ENCODE results near the gene LMF1. TPM values are rescaled to one million over a fixed set of nuclear protein-coding genes. Genes with fewer than 3 reads are reported as not detected.

The LMF1 gene
- total and polyA plus RNA-seq, 9 of the 15 experiments (the other 6 are each of a cell fraction or from before 2014, with no cell fraction given), result 0.11 to 1.6 (median 0.55) TPM; not detected in 1

DNA sequence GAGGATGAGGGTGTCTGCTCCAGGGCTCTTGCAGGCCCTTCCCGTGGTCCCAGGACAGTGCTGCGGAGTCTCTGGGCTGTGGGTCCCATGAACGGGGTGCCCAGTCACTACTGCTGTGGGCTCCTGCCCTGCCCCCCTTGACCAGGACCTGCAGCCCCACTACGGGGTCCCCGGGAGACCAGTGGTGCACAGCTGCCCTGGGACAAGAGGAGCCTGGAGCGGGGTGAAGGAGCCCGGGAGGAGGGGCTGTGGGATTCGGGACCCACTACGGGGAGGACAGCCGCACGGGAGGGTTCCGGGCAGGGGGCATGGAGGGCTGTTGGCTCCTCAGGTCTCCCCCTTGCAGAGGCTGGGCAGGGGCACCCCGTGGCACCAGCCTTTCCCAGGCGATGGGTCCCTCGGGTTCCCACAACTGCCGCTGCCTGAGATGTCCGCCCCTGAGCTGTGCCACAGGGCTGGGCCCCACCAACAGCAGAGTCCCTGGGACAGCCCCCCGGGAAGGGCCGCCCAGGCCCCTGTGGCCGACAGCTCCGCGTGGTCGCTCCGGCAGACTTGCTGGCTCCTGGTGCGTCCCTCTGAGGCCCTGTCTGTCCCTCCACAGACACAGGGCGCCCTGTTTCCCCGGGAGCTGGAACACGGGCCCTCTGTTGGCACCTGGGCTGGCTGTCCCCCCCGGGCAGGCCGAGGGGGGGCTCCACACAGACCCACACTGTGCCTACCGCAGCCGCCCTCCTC lies 118.2 kb downstream of the LMF1 start:
- no peaks in the 10 kb centered on the region for H3K36me3 ChIP-seq (ENCODE audit: control insufficient read depth, insufficient read depth, low read length)
- POLR2A ChIA-PET, result interaction anchor here (0.7 kb wide), 1 partner anchor 11 kb away, joined by 3 read pairs; no protein-coding TSS in a partner anchor

GRCh38 chr16:851871-852270 lies 118.9 kb downstream of the LMF1 start:
- Histone ChIP-seq H3K4me2 (ENCODE audit: insufficient read depth, low read length) (no peak overlapping the region), H2AFZ (ENCODE audit: low read depth, low read length) (no peak overlapping the region), H3K9ac (ENCODE audit: insufficient read depth in 1 of 2, low read depth in 2 of 2, low read length in 2 of 2) (no peak overlapping the region), H3K9me1 (ENCODE audit: control insufficient read depth, insufficient read depth, low read length) (no peaks in the 10 kb centered on the region), H3K9me3 (replicated peaks; ENCODE audit: control insufficient read depth, insufficient read depth, low read depth, low read length) (no peaks in the 10 kb centered on the region; the same call in 1 of the 2 replicates), H4K20me1 (replicated peaks; ENCODE audit: control insufficient read depth, insufficient read depth, low read length) (no peaks in the 10 kb centered on the region), H3K4me1 (replicated peaks in 1 of 2; ENCODE audit: control insufficient read depth in 2 of 2, insufficient read depth in 2 of 2, low read length in 2 of 2) (peaks cover 0 to 12% of the 10 kb centered on the region in 2 experiments; a peak in 1 of 5 replicates), H3K4me3 (no peak overlapping the region), H3K36me3 (ENCODE audit: control insufficient read depth, insufficient read depth, low read length) (no peaks in the 10 kb centered on the region), H3K79me2 (ENCODE audit: control insufficient read depth, insufficient read depth, low read length) (no peaks in the 10 kb centered on the region), H3K27me3 (ENCODE audit: control insufficient read depth in 2 of 2, insufficient read depth in 2 of 2, low read length in 2 of 2) (peaks cover 26 to 77% of the 10 kb centered on the region in 2 experiments), H3K27ac (ENCODE audit: extremely low read depth, low read depth, low read length) (no peak overlapping the region)
- no TSS peak for BruUV-seq (replicated peaks)
- in situ Hi-C loops (cut with MboI), result no loop called here
- FAIRE-seq (no peak), DNase-seq (ENCODE audit: extremely low read depth in 1 of 4, low spot score in 3 of 4) (no peak), ATAC-seq (no peak)
- WGBS (ENCODE audit: insufficient coverage, low coverage, missing lambda C conversion rate), result 5% methylated on average over 17 of the region's 17 CpGs
- ChIA-PET CTCF (ENCODE audit: low intra/inter-chr PET ratio) (no interaction called here), POLR2A (no interaction called here)
- intact Hi-C loops (cut with micrococcal nuclease), result no loop called here
- TF ChIP-seq C11orf30 (IDR thresholded peaks at IDR 0.05; ENCODE audit: low read depth), result no peak
- TF ChIP-seq CAMTA2 (CRISPR knock-in tag; conservative IDR thresholded peaks at IDR 0.05), result no peak
- no peak for TF ChIP-seq TEAD1 (CRISPR knock-in tag; IDR thresholded peaks at IDR 0.05)
- TF ChIP-seq ZNF77 (CRISPR knock-in tag; IDR thresholded peaks at IDR 0.05), result no peak
- TF ChIP-seq BHLHE40 (IDR thresholded peaks at IDR 0.05; ENCODE audit: low read length), result no peak
- TF ChIP-seq NFYB (IDR thresholded peaks at IDR 0.05; ENCODE audit: extremely low read depth, insufficient read length), result no peak
- no peak for TF ChIP-seq MCM3 (IDR thresholded peaks at IDR 0.05)
- TF ChIP-seq, protein P1, sequence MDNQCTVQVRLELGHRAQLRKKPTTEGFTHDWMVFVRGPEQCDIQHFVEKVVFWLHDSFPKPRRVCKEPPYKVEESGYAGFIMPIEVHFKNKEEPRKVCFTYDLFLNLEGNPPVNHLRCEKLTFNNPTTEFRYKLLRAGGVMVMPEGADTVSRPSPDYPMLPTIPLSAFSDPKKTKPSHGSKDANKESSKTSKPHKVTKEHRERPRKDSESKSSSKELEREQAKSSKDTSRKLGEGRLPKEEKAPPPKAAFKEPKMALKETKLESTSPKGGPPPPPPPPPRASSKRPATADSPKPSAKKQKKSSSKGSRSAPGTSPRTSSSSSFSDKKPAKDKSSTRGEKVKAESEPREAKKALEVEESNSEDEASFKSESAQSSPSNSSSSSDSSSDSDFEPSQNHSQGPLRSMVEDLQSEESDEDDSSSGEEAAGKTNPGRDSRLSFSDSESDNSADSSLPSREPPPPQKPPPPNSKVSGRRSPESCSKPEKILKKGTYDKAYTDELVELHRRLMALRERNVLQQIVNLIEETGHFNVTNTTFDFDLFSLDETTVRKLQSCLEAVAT (IDR thresholded peaks at IDR 0.05), result no peak
- TF ChIP-seq SMAD3 (CRISPR knock-in tag; conservative IDR thresholded peaks at IDR 0.05), result no peak
- TF ChIP-seq BRD9 (IDR thresholded peaks at IDR 0.05; ENCODE audit: low read depth, partially characterized antibody), result no peak
- no peak for TF ChIP-seq HDGF (IDR thresholded peaks at IDR 0.05)
- TF ChIP-seq SRSF9 (IDR thresholded peaks at IDR 0.05; ENCODE audit: borderline replicate concordance, low read depth, low read length), result no peak
- TF ChIP-seq ZNF146 (CRISPR knock-in tag; IDR thresholded peaks at IDR 0.05; ENCODE audit: unreplicated experiment), result no peak
- no peak for TF ChIP-seq ZEB2 (IDR thresholded peaks at IDR 0.05)
- TF ChIP-seq HDAC8 (tag; IDR thresholded peaks at IDR 0.05), result no peak

More for the DNA sequence above, 118.2 kb downstream of the LMF1 start:
- BruUV-seq (replicated peaks), result no TSS peak
- ATAC-seq (no peak), DNase-seq (ENCODE audit: extremely low read depth in 1 of 4, low spot score in 3 of 4) (no peak), FAIRE-seq (no peak)
- H3K4me1 ChIP-seq (replicated peaks in 1 of 2; ENCODE audit: control insufficient read depth in 2 of 2, insufficient read depth in 2 of 2, low read length in 2 of 2), result peaks cover 0 to 12% of the 10 kb centered on the region in 2 experiments; a peak in 1 of 5 replicates
- no peaks in the 10 kb centered on the region for H3K9me1 ChIP-seq (ENCODE audit: control insufficient read depth, insufficient read depth, low read length)
- in situ Hi-C loops (cut with MboI), result no loop called here
- H4K20me1 ChIP-seq (replicated peaks; ENCODE audit: control insufficient read depth, insufficient read depth, low read length), result no peaks in the 10 kb centered on the region
- CTCF ChIA-PET (ENCODE audit: low intra/inter-chr PET ratio), result no interaction called here
- no peak overlapping the region for H3K4me3 ChIP-seq
- H3K4me2 ChIP-seq (ENCODE audit: insufficient read depth, low read length), result no peak overlapping the region
- 2% methylated on average over 28 of the region's 32 CpGs for WGBS (ENCODE audit: insufficient coverage, low coverage, missing lambda C conversion rate)
- no peak overlapping the region for H2AFZ ChIP-seq (ENCODE audit: low read depth, low read length)
- no peak overlapping the region for H3K27ac ChIP-seq (ENCODE audit: extremely low read depth, low read depth, low read length)
- H3K27me3 ChIP-seq (ENCODE audit: control insufficient read depth in 2 of 2, insufficient read depth in 2 of 2, low read length in 2 of 2), result peaks cover 26 to 75% of the 10 kb centered on the region in 2 experiments
- H3K79me2 ChIP-seq (ENCODE audit: control insufficient read depth, insufficient read depth, low read length), result no peaks in the 10 kb centered on the region
- intact Hi-C loops (cut with micrococcal nuclease), result no loop called here
- TF ChIP-seq ZSCAN29 (IDR thresholded peaks at IDR 0.05) (no peak), NCOA1 (IDR thresholded peaks at IDR 0.05; ENCODE audit: low read depth) (no peak), SMAD1 (IDR thresholded peaks at IDR 0.05; ENCODE audit: low read depth, low read length, partially characterized antibody) (no peak)
- H3K9me3 ChIP-seq (replicated peaks; ENCODE audit: control insufficient read depth, insufficient read depth, low read depth, low read length), result no peaks in the 10 kb centered on the region; the same call in 1 of the 2 replicates
- H3K9ac ChIP-seq (ENCODE audit: insufficient read depth in 1 of 2, low read depth in 2 of 2, low read length in 2 of 2), result no peak overlapping the region

All from K562 (cell line).